Stimulated activated effector memory CD8-positive, alpha-beta T cell treated with anti-CD3 and anti-CD28 coated beads, Interleukin-12 subunit alpha, Interleukin-12 subunit beta, amount 100 ng/mL, for 72 hours (primary cell): ENCODE measurements around the gene GDF10.

ENCODE experiments used
- ATAC-seq: fragments of 150-1000 bp; cut with Tn5 transposase; 2 replicates; pipeline ENCODE4 v1.10.0; 2021
- DNase-seq, 2 donors: peaks; one replicate each; pipeline ENCODE4 v3.0.0; 2021 to 2022; ENCODE audit warnings: low spot score in 2 of 2
- H3K27ac Mint-ChIP-seq: one replicate; pipeline ENCODE4 v1.8.0; 2022; ENCODE audit warnings: mild to moderate bottlenecking, mixed read lengths
- H3K36me3 Mint-ChIP-seq: one replicate; pipeline ENCODE4 v1.8.0; 2022; ENCODE audit warnings: mild to moderate bottlenecking, mixed read lengths
- H3K4me1 Mint-ChIP-seq: one replicate; pipeline ENCODE4 v1.8.0; 2022; ENCODE audit warnings: mixed read lengths
- H3K4me3 Mint-ChIP-seq: one replicate; pipeline ENCODE4 v1.8.0; 2022; ENCODE audit warnings: mild to moderate bottlenecking, mixed read lengths
- H3K9me3 Mint-ChIP-seq: one replicate; pipeline ENCODE4 v1.8.0; 2022; ENCODE audit warnings: mixed read lengths

GDF10 gene

GRCh38 chr10:47283848-47284247 lies 16.1 kb upstream of the GDF10 start:
- Mint-ChIP-seq H3K4me3 (no peak overlapping the region), H3K36me3 (no peaks in the 10 kb centered on the region), H3K9me3 (no peaks in the 10 kb centered on the region), H3K27ac (no peak overlapping the region), H3K4me1 (peaks cover 12% of the 10 kb centered on the region)
- DNase-seq (no peak), ATAC-seq (no peak)

- Mint-ChIP-seq H3K36me3 (no peaks in the 10 kb centered on the region), H3K9me3 (no peaks in the 10 kb centered on the region), H3K27ac (no peak overlapping the region), H3K4me1 (peaks cover 12% of the 10 kb centered on the region), H3K4me3 (no peak overlapping the region)
- no peak for DNase-seq
- ATAC-seq = no peak
These were observed 14.4 kb upstream of the GDF10 start for GRCh38 chr10:47285381-47286115.

GRCh38 chr10:47286116-47286505 lies 13.9 kb upstream of the GDF10 start:
- DNase-seq = no peak
- H3K27ac Mint-ChIP-seq = no peak overlapping the region

DNA sequence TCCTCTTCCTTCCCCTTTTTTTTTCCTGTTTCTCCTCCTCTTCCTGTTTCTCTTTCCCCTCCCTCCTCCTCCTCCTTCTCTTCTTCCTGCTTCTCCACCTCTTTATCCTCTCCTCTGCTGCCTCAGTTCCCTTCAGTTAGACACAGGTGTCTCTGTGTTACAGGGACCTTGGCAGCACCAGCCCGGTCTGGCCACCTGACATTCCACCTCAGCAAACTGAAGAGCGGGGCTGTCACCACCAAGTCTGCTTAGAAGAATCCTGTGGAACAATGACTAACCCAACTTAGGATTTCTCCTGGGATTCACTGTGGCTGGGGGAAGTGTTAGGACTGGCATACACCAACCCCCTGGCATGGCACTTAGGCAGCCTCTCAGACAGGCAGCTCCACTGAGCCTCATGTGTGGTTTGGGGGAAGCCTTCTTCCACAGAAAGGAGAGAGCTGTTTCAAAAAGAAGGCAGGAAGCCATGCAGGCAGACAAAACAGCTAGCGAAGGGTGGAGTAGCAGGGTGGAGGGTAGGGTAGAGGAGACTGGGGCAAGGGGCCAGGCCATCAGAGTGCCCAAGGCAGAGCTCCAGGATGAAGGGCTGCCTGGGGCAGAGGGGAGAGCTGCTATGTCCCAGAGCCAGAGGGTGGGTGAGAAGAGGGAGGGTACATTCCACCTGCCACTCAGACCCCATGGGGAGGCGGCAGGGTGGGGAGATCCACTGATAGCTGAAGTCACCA lies 13.2 kb upstream of the GDF10 start:
- ATAC-seq (no peak), DNase-seq (no peak)
- Mint-ChIP-seq H3K36me3 (no peaks in the 10 kb centered on the region), H3K4me1 (peaks cover 12% of the 10 kb centered on the region), H3K4me3 (no peak overlapping the region), H3K9me3 (no peaks in the 10 kb centered on the region), H3K27ac (no peak overlapping the region)

More at GRCh38 chr10:47286116-47286505, 13.9 kb upstream of the GDF10 start:
- H3K4me1 Mint-ChIP-seq = peaks cover 12% of the 10 kb centered on the region
- H3K4me3 Mint-ChIP-seq = no peak overlapping the region
- H3K9me3 Mint-ChIP-seq = no peaks in the 10 kb centered on the region
- no peak for ATAC-seq
- no peaks in the 10 kb centered on the region for H3K36me3 Mint-ChIP-seq

DNA sequence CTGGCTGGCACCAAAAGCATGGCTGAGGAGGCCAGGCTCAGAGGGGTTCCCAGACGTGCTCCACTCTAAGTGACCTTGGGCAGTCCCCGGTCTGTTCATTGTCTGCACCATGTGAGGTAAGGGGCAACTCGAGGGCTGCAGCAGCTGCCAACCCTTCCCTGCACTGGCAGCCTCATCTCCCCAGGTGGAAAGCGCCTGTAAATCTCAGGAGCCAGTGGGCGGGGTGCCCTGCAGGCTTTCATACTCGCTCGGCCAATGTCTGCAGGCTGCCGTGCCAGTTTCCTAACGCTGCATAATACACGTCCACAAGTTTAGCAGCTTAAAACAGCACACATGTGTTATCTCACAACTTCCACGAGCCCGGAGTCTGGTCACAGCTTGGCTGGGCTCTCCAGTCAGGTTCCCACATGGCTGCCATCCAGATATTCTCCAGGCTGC lies 12.6 kb upstream of the GDF10 start:
- H3K4me3 Mint-ChIP-seq = no peak overlapping the region
- H3K27ac Mint-ChIP-seq = no peak overlapping the region
- H3K36me3 Mint-ChIP-seq = no peaks in the 10 kb centered on the region
- peaks cover 4% of the 10 kb centered on the region for H3K9me3 Mint-ChIP-seq
- DNase-seq (no peak), ATAC-seq (no peak)
- peaks cover 12% of the 10 kb centered on the region for H3K4me1 Mint-ChIP-seq

DNA sequence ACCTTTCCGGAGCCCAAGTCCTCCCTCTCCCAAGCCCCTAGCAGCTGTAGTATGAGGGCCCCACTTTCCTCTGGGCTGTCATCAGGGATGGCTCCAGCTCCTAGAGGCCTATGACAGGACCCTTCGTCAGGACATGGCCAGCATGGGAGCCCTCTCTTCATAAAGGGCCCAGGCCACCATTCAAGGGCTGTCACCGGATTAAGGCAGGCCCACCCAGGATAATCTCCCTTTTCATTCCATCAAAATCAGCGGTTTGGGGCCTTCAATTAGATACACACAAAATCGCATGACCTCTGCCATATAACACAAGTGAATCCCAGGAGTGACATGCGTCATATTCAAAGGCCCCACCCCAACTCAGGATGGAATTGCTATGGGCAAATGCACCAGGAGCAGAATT lies 12.2 kb upstream of the GDF10 start:
- Mint-ChIP-seq H3K36me3 (no peaks in the 10 kb centered on the region), H3K9me3 (peaks cover 4% of the 10 kb centered on the region), H3K4me1 (peaks cover 12% of the 10 kb centered on the region), H3K4me3 (no peak overlapping the region), H3K27ac (no peak overlapping the region)
- DNase-seq = no peak
- no peak for ATAC-seq

GRCh38 chr10:47288236-47288635 lies 11.8 kb upstream of the GDF10 start:
- Mint-ChIP-seq H3K4me3 (no peak overlapping the region), H3K27ac (no peak overlapping the region), H3K4me1 (peaks cover 12% of the 10 kb centered on the region), H3K36me3 (no peaks in the 10 kb centered on the region), H3K9me3 (peaks cover 4% of the 10 kb centered on the region)
- DNase-seq = no peak
- no peak for ATAC-seq

DNA sequence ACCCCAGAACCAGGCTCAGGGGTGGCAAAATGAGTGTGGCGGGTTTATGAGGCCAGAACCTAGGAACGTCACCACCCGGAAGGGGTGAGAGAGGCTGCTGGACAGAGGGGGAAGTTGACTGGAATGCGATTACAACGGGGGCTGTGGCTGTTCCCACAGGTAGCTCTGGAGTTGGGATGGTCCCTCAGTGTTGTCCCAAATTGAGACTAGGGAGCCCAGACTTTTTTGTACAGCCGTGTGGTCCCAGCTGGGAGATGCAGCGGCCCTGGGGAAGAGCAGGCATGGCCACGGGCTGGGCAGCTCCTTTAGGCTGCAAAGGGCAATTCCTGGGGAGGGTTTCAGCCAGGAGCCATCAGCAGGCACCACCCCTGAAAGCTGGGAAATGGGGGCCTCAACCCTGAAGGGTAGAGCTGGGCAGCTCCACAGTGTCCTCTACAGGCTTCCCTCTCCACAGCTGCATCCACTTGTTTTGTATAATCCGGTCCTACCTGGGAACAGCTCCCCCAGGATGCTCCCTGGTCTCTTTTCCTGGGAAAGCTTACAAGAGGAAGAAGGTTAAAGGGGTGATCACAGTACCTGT lies 11.0 kb upstream of the GDF10 start:
- Mint-ChIP-seq H3K4me3 (no peak overlapping the region), H3K36me3 (no peaks in the 10 kb centered on the region), H3K4me1 (peaks cover 12% of the 10 kb centered on the region), H3K27ac (no peak overlapping the region), H3K9me3 (peaks cover 4% of the 10 kb centered on the region)
- ATAC-seq (no peak), DNase-seq (no peak)

- no peak overlapping the region for H3K27ac Mint-ChIP-seq
- no peak overlapping the region for H3K4me3 Mint-ChIP-seq
- DNase-seq = no peak
- peaks cover 12% of the 10 kb centered on the region for H3K4me1 Mint-ChIP-seq
- H3K36me3 Mint-ChIP-seq = no peaks in the 10 kb centered on the region
- ATAC-seq = no peak
- peaks cover 4% of the 10 kb centered on the region for H3K9me3 Mint-ChIP-seq
These were observed 10.1 kb upstream of the GDF10 start for GRCh38 chr10:47289921-47290320.

- Mint-ChIP-seq H3K36me3 (no peaks in the 10 kb centered on the region), H3K27ac (no peak overlapping the region), H3K4me3 (no peak overlapping the region), H3K9me3 (peaks cover 4% of the 10 kb centered on the region), H3K4me1 (peaks cover 11% of the 10 kb centered on the region)
- ATAC-seq (no peak), DNase-seq (no peak)
These were observed 9.7 kb upstream of the GDF10 start for GRCh38 chr10:47290338-47290737.

DNA sequence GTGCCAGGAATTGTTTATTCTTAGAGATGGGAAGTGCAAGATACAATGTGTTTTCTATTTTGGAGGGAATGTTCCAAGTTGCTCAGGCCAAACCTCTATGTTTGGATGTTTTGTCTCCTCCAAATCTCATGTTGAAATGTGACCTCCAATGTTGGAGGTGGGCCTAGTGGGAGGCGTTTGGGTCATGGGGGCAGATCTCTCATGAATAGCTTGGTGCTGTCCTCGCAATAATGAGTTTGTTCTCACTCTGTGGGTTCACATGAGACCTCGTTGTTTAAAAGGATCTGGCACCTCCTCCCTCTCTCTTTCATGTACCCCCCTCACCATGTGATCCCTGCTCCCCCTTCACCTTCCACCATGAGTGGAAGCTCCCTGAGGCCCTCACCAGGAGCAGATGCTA lies 8.3 kb upstream of the GDF10 start:
- ATAC-seq (no peak), DNase-seq (no peak)
- Mint-ChIP-seq H3K4me3 (no peak overlapping the region), H3K9me3 (peaks cover 4% of the 10 kb centered on the region), H3K27ac (no peak overlapping the region), H3K36me3 (no peaks in the 10 kb centered on the region), H3K4me1 (peaks cover 2% of the 10 kb centered on the region)

GRCh38 chr10:47294057-47294456 lies 5.9 kb upstream of the GDF10 start:
- H3K4me3 Mint-ChIP-seq = no peak overlapping the region
- no peak for DNase-seq
- no peak for ATAC-seq
- no peak overlapping the region for H3K27ac Mint-ChIP-seq
- H3K4me1 Mint-ChIP-seq = no peaks in the 10 kb centered on the region
- no peaks in the 10 kb centered on the region for H3K36me3 Mint-ChIP-seq
- H3K9me3 Mint-ChIP-seq = peaks cover 4% of the 10 kb centered on the region

- DNase-seq = no peak
- Mint-ChIP-seq H3K9me3 (peaks cover 4% of the 10 kb centered on the region), H3K4me3 (no peak overlapping the region), H3K36me3 (no peaks in the 10 kb centered on the region), H3K4me1 (no peaks in the 10 kb centered on the region), H3K27ac (no peak overlapping the region)
- no peak for ATAC-seq
These were observed 5.5 kb upstream of the GDF10 start for GRCh38 chr10:47294501-47294900.

DNA sequence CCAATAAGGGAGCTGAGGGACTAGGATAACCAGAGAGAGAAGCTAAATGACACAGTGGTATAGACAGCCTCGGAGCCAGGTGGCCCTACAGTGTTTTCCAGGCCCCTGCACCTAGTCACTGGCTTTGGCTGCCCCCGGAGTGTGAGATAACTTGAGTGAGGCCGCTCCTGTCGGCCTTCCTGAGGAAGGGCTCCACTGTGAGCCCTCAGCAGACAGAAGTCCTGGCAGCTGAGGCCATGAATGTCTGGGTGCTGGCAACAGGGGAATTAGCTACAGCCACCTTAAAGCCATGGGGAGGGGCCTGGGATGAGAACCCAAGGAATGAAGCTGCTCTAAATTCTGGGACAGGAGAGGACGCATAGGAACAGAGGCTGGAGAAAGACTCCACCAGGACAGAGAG lies 4.6 kb upstream of the GDF10 start:
- no peak for ATAC-seq
- no peak overlapping the region for H3K27ac Mint-ChIP-seq
- H3K36me3 Mint-ChIP-seq = no peaks in the 10 kb centered on the region
- peaks cover 4% of the 10 kb centered on the region for H3K9me3 Mint-ChIP-seq
- no peaks in the 10 kb centered on the region for H3K4me1 Mint-ChIP-seq
- no peak overlapping the region for H3K4me3 Mint-ChIP-seq
- no peak for DNase-seq

DNA sequence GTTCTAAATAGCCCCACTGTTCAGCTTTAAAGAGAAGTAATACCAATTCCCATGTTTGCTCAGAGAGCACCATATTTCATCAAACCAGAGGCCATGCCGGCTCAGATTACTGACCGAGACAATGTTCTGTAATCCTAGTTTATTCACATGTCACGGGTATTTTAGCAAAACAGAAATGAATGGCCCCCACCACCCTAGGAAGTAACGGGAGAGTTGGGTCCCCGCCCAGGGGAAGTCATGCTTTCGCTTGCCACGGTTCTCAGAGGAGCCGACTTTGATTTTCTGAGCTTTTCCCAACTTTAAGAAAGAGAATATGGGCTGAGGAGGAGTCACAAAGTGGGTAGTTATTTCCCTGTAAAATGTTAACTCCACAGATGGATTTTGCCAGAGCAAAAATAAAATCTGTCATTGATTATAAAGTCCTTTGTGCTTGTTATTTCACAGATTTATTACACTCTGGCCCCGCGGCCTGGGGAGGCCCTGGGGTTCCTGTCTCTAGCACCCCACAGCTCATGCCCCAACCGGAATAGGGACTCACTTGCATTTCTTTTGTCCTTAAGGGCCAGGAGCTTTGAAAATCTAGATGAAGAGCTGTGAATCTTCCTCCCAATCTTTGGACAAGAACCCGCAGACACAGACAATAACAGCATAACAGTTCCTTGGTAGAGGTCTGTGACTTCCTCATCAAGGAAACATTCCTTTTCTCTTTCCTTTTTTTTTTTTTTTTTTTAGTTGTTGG lies 3.7 kb upstream of the GDF10 start:
- ATAC-seq = no peak
- DNase-seq = no peak
- Mint-ChIP-seq H3K4me1 (peaks cover 6% of the 10 kb centered on the region), H3K9me3 (peaks cover 4% of the 10 kb centered on the region), H3K27ac (no peak overlapping the region), H3K4me3 (no peak overlapping the region), H3K36me3 (no peaks in the 10 kb centered on the region)
